Measurements from ENCODE around the gene NCKAP1.

GRCh38 chr2:183028108-183028507 lies 10.1 kb downstream of the NCKAP1 start:
- TF ChIP-seq CTCF (IDR thresholded peaks at IDR 0.05; ENCODE audit: insufficient read depth, low read length) (no peak), POLR2AphosphoS5 (IDR thresholded peaks at IDR 0.05; ENCODE audit: low read depth) (no peak), REST (IDR thresholded peaks at IDR 0.05; ENCODE audit: insufficient replicate concordance, low read depth) (no peak), GABPA (IDR thresholded peaks at IDR 0.05; ENCODE audit: low read depth) (no peak)
